SK-MEL-5 (cell line): Measurements from ENCODE around the gene NXPE3. TPM values are rescaled to one million over a fixed set of nuclear protein-coding genes. Genes with fewer than 3 reads are reported as not detected.

Experiments used
- total RNA-seq: library from RNA; depleted of rRNA; stranded (reverse); fragments of >200 nt; shearing (Covaris generic); gene quantifications from 2 replicates; pipeline ENCODE4 v1.2.3, GENCODE V29; 2014; rRNA removed

Gene NXPE3
- total RNA-seq, 1 experiment from 2014 or later, result 3.0 TPM

Other genes with a start within 250 kb of the NXPE3 start
- gene TRMT10C, start 217.3 kb upstream of the NXPE3 start, total RNA-seq, result 70.4 and 77.5 TPM in 2 replicates
- 69.9 and 74.2 TPM in 2 replicates for gene PCNP, start 205.0 kb upstream of the NXPE3 start, total RNA-seq
- gene ZBTB11, start 102.1 kb upstream of the NXPE3 start, total RNA-seq, result 21.7 and 22.9 TPM in 2 replicates
- 2,318 and 2,361 TPM in 2 replicates for gene RPL24, start 92.5 kb upstream of the NXPE3 start, total RNA-seq
- 17.9 TPM in 2 replicates for gene CEP97, start 54.6 kb upstream of the NXPE3 start, total RNA-seq
- 69.0 and 77.5 TPM in 2 replicates for gene NFKBIZ, start 70.3 kb downstream of the NXPE3 start, total RNA-seq